Kidney (tissue), 14 donors: ENCODE results near the gene GCAT. TPM values are rescaled to one million over a fixed set of nuclear protein-coding genes. Genes with fewer than 3 reads are reported as not detected.

ENCODE experiments used
- DNase-seq, 5 donors: peaks; one replicate each; pipeline ENCODE4 v3.0.0-alpha.2; 2013 to 2020
- FAIRE-seq: peaks from 2 replicates; lab custom pipeline; 2012; peaks lifted over from hg19 to GRCh38; lab: Jason Lieb, UNC
- H3K27ac ChIP-seq, 2 donors: one replicate each; pipeline ENCODE4 v1.7.0; 2013; ENCODE audit warnings: low read depth in 2 of 2, low read length in 2 of 2, inconsistent platforms in 1 of 2
- H3K27me3 ChIP-seq: one replicate; pipeline ENCODE4 v1.7.1; 2013; ENCODE audit warnings: low read length, inconsistent platforms; ENCODE audit not compliant: control insufficient read depth, insufficient read depth
- H3K36me3 ChIP-seq, 3 donors: one replicate each; pipeline versions ENCODE4 v1.7.0 to v1.7.1; 2013; ENCODE audit warnings: low read length in 3 of 3, control low read depth in 1 of 3, inconsistent platforms in 1 of 3; ENCODE audit not compliant: insufficient read depth in 3 of 3, control insufficient read depth in 2 of 3
- H3K4me1 ChIP-seq, 3 donors: one replicate each; pipeline versions ENCODE4 v1.7.0 to v1.7.1; 2013; ENCODE audit warnings: low read length in 3 of 3, inconsistent platforms in 1 of 3, low read depth in 1 of 3; ENCODE audit not compliant: control insufficient read depth in 2 of 3, insufficient read depth in 2 of 3
- H3K4me3 ChIP-seq, 3 donors: one replicate each; pipeline versions ENCODE4 v1.7.0 to v1.8.1; 2013; ENCODE audit warnings: low read length in 3 of 3, control low read depth in 1 of 3, inconsistent platforms in 1 of 3
- H3K9ac ChIP-seq, 3 donors: one replicate each; pipeline versions ENCODE4 v1.7.0 to v1.7.1; 2013; ENCODE audit warnings: low read length in 3 of 3, control low read depth in 1 of 3, inconsistent platforms in 1 of 3
- H3K9me3 ChIP-seq, 3 donors: one replicate each; pipeline versions ENCODE4 v1.7.0 to v1.7.1; 2013; ENCODE audit warnings: low read length in 3 of 3, control low read depth in 1 of 3, inconsistent platforms in 1 of 3; ENCODE audit not compliant: control insufficient read depth in 2 of 3, insufficient read depth in 1 of 3
- CTCF ChIP-seq: IDR thresholded peaks from 3 replicates; pipeline ENCODE4 v1.5.1; 2012; ENCODE audit warnings: mild to moderate bottlenecking, moderate library complexity, borderline replicate concordance; ENCODE audit not compliant: insufficient read depth; ENCODE audit errors: extremely low read depth
- intact Hi-C: fragments of 100-400 bp; cut with DNase I; formaldehyde crosslinking; loops from one replicate; pipeline ENCODE4 v1.11.1; 2022
- polyA plus RNA-seq: library from polyadenylated mRNA; stranded (reverse); fragments of 350-450 nt; fragmentation: Illumina TruSeq; extraction: RNeasy Lipid Tissue Mini Kit (QIAGEN cat#74804); gene quantifications from one replicate; pipeline ENCODE4 v1.2.3, GENCODE V29; 2014; ENCODE audit warnings: low read depth, low replicate concordance; ENCODE audit not compliant: insufficient read depth
- total RNA-seq: library from RNA; stranded (reverse); fragmentation: NEBNext Ultra II Directional; extraction: Animal tissue kit (Norgen Biotek cat#: 25700); gene quantifications from one replicate; pipeline ENCODE4 v1.2.1, GENCODE V29; 2021
- donor health status: control.
- donor health status: control.
- donor health status: control.
- donor health status: control.
- donor health status: control.
- donor health status: DM: yes; HTN: yes; CAD: no.
- donor health status: Normal renal cell carcinoma (clear cell type).

Gene GCAT
- total and polyA plus RNA-seq, 2 donors from 2014 or later, result 8.9 to 35.9 TPM

GRCh38 chr22:37820350-37820749 is 12.6 kb downstream of the GCAT start:
- H3K4me1 ChIP-seq, result peaks cover 0 to 16% (median 0%) of the 10 kb centered on the region in 3 donors
- H3K4me3 ChIP-seq, result no peak overlapping the region
- intact Hi-C loops, result no loop called here
- FAIRE-seq, result no peak
- H3K27ac ChIP-seq, result no peak overlapping the region
- no peak overlapping the region for H3K9ac ChIP-seq
- DNase-seq, result no peak
- TF ChIP-seq CTCF, result no peak
- H3K27me3 ChIP-seq, result peaks cover 15% of the 10 kb centered on the region
- no peaks in the 10 kb centered on the region for H3K9me3 ChIP-seq
- no peaks in the 10 kb centered on the region for H3K36me3 ChIP-seq

GRCh38 chr22:37822079-37822833 is 14.5 kb downstream of the GCAT start:
- H3K9me3 ChIP-seq, result no peaks in the 10 kb centered on the region
- FAIRE-seq, result no peak
- no peak overlapping the region for H3K9ac ChIP-seq
- no peak for DNase-seq
- intact Hi-C loops, result no loop called here
- TF ChIP-seq CTCF, result no peak
- H3K4me3 ChIP-seq, result no peak overlapping the region
- no peaks in the 10 kb centered on the region for H3K36me3 ChIP-seq
- H3K27ac ChIP-seq, result no peak overlapping the region
- peaks cover 0 to 16% (median 0%) of the 10 kb centered on the region in 3 donors for H3K4me1 ChIP-seq
- peaks cover 15% of the 10 kb centered on the region for H3K27me3 ChIP-seq

GRCh38 chr22:37823134-37823985 is 15.6 kb downstream of the GCAT start, which contains the start of gene GALR3:
Gene GALR3, plus strand, starts transcription at chr22:37823382. Its CDS starts 25 bp downstream, at chr22:37823407.
- no peak within 1 kb of the TSS for H3K27ac ChIP-seq
- TF ChIP-seq CTCF, result no peak
- H3K4me1 ChIP-seq, result peaks cover 0 to 9% (median 0%) of the 10 kb centered on the region in 3 donors
- H3K4me3 ChIP-seq, result no peak within 1 kb of the TSS
- no peak within 1 kb of the TSS for H3K9ac ChIP-seq
- DNase-seq, result no peak
- H3K36me3 ChIP-seq, result no peaks in the 10 kb centered on the region
- H3K9me3 ChIP-seq, result no peaks in the 10 kb centered on the region
- intact Hi-C loops, result no loop called here
- peaks cover 15% of the 10 kb centered on the region for H3K27me3 ChIP-seq
- no peak for FAIRE-seq
